ENCODE results near the gene AMOTL1.
"Not testable (repeated sequence)": the region's sequence is repeated elsewhere in the genome, so short reads cannot be mapped to it uniquely, and the experiment has no call there.

The AMOTL1 gene

DNA sequence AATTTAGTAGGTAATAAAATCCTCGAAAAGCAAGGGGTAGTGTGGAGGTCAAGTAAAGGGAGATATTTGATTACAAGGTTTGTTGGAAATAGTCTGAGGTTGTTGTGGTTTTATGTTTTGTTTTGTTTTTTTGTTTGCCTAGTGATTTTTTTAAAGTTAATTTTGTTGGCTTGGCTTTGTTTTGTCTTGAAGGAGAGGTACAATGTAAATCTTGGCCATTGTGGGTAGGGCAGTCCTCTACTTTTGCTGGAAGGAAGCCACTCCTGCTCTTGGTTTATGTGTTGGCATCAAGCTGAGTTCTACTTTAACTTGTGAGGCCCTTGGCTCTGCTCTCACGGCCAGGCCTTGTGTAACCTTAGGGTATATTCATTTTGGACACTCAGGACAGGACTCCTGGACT is 3.2 kb downstream of the AMOTL1 start:
- DNase-seq, result no peak

DNA sequence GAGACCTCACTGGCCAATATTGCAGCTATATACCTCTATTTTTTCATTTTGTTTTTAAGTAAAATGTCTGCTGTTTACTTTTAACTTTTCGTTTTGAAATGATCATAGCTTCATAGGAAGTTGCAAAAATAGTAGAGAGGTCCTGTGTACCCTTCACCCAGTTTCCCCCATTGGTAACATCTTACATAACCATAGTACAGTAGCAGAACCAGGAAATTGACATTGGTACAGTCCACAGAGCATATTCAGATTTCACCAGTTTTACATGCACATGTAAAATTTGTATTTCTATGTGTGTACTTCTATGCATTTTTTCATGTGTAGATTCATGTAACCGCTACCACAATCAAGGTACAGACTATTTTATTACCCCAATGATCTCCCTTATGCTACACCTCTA is 3.8 kb downstream of the AMOTL1 start:
- no peak for DNase-seq

DNA sequence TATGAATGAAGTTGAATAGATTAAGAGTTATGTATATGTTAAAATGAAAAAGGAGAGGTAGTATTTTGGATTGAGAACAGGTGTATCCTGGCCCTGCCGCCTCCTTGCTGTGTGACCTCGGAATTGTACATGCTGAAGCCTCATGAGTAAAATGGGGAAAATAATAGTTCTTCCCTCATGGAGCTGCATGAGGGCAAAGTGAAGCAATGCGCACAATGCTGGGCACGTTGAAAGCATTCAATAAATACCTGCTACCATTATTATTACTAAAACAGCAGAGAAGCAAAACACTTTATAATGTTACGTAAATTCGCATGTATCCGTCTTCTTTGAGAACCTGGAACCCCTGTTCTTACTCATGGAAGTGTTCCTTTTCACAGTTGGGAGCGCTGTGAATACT is 5.7 kb downstream of the AMOTL1 start:
- DNase-seq, result no peak

DNA sequence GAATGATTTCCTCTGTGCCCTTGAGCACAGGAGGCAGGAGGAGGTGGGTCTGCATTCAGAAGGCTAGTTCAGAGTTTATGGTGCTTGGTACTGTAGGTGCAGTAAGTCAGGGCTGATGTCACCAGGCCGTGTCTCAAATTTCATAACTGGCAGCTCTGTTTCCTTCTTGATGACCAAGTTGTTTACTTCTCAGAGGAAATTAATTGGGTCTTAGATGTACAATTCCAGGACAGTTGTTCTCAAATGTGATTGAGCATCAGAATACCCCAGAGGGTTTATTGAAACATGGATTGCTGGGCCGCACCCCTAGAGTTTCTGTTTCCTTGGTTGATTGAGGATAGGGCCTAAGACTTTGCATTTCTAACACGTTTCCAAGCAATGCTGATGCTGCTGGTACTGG is 6.2 kb downstream of the AMOTL1 start:
- no peak for DNase-seq

DNA sequence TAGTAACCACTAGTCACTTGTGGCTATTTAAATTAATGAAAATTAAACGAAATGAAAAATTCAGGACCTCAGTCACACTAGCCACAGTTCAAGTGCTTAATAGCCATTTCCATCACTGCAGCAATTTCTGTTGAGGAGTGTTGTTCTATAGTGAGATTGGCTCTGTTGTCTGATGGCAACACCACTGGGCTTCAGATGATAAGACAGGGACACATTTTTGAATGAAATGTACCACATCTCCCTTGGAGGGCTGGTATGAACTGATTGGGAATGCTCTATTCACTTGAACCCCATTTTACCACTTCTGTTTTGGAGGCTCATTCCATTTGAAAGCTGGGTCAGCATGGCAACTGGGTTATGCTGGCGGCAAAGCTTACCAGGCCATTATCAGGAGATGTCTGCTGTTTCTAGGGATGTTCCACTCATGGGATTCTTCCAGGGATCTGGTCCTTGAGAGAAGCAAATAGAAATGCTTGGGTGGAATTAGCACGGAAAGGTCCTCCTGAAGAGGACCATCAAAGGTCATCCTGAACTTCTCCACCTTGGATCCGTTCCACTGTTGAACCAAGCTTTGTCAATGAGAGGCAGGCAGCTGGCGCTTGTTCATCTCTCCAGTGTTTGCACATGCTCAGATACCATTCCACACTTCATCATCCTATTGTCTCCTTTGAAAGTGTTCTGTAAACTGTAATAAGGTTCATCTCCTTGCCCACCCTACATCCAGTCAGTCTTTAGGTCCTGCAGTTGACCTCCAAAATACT is 7.6 kb downstream of the AMOTL1 start:
- no peak for DNase-seq

DNA sequence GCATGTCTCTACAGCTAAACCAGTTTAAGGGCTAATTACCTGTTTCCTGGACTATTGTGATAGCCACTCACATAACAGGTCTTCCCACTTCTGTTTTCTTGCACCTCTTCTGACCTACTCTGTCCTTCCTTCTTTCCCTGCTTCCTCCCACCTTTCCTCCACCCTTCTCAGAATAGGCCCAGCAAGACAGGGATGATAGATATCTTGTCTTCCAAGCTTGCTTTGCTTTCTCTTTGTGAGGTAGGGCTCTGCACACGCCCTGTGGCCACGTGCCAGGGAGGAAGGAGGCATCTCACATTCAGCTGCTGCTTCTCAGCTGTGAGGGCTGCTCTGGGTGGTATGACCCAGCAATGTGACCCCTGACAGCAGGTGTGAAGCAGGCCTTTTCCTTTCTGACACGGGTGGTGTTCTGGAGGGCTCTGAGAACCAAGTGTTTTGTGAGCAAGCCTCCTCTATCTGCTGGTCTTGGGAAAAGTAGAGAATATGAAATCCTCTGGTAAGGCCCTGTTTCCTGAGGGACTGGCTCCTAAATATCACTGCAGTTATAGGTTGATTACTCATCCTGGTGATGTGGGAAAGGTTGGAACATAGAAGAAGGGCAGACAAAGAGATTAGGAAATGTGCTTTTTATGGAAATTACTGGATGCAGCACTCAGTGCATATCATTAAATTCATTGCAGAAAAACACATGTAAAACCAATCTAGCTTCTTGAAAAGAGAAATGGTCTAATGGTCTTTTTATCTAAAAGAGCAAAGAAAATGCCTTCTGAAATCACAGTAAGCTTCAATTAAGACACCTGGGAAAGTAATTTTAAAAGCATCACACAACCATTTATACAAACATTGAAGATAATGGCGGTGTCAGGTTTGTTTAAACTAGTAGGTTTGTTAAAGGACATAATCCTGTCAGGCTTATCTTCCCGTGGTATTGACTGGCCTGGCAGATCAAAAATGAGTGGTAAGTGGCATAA is 8.5 kb downstream of the AMOTL1 start:
- DNase-seq, result no peak

DNA sequence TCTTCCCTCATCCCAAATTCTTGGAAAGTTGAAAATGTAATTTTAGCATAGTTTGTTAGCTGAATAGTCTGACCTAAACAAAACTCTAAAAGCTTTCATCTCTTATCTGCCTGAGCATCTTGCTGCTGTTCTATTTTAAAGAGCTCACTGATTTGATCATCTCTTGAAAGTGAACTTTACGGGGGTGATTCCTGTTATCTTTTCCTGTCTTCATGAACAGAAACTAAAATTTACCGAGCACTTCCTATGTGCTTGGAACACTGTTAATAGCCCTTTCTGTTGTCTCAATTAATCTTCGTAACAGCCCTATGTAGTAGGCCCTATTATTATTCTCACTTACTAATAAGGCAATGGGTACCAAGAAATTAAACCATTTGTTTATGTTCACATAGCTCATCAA is 12.3 kb downstream of the AMOTL1 start:
- DNase-seq, result no peak

DNA sequence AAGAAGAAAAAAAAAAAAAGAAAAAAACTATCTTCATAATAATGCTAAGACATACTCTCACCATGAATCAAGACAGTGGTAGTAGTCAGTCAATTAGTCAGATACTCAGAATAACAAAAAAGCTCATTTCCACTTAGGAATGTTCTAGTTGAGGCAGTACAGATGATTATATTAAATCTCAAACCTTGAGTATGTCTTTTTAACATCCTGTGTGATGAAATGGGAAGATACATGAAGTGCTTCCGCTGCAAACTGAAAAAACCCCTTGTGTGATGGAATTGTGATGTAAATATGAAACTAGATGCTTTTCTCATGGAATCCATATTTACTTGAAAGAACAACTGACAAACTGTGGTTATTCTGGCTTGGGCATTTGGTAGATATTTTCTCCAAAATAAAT is 13.7 kb downstream of the AMOTL1 start:
- no peak for DNase-seq

DNA sequence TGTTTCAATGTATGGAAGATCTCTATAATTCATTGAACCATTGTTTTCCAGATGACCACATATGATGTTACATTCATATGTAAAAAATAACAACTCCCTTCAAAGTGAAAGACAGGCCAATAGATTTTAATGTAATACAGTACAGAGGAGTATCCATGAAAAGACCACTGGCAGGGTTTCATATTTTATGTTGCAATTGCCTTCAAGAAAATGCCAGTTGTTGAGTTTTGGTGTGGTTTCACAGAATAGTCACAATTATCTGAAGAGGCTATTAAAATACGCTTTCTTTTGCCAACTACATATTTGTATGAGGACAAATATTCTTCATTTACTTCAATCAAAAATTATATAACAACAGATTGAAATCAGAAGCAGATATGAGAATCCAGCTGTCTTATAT is 14.3 kb downstream of the AMOTL1 start:
- DNase-seq, result no peak

DNA sequence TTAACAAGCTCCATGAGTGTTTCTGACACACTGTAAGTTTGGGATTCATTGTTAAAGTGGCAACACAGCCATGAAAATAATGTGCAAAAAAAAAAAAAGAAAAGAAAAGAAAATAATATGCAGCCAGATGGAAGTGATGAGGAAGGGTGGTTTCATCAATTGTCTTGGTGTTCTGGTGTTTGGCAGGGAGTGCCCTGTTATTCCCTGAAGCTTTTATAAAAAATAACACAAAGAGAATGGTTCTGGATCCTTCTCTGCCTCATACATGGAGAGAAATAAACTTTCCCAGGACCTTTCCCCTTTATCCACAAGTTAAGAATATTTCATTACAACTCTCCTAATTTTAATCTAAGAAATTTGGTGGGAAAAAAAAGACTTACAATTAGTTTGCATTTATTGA is 16.7 kb downstream of the AMOTL1 start:
- no peak for DNase-seq

DNA sequence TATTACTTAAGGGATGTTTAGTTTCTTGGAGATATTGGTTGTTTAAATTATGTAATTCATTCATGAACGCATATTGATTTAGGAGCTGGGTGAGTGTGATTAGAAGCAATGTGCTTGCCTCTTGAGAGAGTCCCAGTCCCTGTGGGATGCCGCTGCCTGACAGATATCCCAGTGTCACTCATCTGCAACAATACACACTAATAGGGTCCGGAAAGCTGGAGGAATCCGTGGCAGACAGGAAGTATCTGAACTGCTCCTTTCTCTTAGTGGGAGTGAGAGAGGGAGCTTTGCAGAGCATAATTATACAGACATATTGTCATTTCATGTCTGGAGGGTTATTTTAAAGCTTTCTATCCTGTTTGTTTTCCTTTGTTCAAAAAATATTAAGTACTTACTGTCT is 17.4 kb downstream of the AMOTL1 start:
- no peak for DNase-seq

DNA sequence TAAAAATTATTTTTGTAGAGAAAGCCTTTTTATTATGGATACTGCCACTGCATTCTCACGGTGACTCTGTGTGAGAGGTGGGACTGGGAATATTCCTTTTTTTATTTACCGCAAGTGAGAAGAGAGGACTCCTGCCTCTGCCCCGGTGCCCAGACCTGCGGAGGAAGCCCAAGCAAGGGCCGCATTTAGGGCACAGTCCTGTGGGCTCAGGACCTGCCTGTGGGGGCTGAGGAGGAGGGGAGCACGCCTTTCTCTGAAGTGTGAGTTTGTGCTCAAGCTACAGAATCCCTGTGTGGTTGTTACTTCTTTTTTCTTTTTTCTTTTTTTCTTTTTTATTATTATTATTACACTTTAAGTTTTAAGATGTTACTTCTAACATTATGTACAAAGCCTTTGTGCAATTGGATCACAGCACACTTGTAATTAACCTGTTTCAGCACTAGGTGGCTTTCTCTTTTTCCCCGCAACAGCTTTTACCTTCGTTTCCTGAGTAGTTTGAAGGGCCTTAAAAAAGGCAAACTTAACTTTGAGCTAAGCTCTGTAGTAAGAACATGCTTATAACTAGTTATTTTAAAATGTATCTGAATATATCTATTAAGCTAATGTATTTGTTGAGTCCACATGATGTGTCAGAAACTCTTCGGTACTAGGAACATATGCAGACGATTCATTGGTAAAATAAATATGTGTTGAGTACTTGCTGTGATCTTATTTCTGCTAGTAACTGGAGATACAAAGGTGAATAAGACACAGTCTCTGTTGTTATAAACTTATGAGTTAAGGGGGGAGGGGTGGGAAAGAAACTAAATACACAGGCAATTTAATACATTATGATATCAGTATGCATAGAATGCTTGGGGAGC is 18.3 kb downstream of the AMOTL1 start:
- DNase-seq, result no peak

DNA sequence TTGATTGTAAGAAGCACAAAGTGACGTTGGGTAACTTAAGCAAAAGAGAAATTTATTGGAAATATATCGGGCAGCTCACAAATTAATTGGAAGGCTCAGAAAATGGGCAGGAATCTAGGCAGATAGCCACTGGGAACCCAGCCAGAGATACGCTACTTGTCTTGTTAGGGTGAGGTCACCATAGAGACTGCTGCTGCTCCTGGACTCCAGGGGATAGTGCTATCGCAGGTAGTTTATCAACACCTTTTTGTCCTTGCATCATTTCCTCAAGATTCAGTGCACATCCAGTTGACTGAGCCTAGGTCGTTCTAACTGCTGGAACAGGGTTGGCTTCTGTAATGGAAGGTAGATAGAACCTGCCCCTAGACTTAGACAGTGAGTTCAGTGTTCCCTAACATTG is 19.6 kb downstream of the AMOTL1 start:
- DNase-seq, result no peak

DNA sequence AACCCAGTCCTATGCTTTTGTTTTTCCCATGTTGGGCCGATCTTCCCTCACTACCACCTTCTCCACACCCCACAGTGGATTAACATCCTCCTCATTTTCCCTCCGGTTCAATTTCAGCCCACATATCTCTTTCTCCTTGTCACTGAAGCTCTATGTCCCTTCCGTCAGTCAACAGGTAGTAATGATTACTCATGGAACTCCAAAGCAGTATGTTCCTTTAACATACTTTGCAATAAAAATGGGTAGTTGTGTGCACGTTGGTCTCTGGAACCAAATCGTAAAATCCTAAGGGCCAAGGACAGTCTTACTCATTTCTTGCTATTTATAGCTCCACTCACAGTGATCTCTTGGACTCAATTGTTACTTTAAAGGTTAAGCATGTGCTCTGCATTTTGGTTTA is 20.2 kb downstream of the AMOTL1 start:
- no peak for DNase-seq

DNA sequence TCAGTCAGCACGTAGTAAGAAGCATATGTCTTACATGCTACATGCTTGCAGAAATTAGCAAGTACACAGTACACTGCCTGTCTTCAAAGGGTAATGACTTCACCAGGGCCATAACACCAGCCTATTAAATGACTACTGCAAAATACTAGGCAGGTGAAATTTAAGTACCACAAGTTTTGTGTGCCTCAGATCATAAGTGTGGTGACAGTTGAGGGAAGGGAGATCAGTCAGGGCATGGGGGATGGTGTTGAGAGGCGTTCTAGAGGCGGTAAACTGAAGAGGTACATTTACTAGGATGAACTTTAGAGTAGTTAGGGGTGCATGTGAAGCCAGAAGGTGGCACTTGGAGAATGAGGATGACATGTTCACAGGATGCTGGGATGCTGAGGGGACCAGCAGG is 22.0 kb downstream of the AMOTL1 start:
- DNase-seq, result no peak

DNA sequence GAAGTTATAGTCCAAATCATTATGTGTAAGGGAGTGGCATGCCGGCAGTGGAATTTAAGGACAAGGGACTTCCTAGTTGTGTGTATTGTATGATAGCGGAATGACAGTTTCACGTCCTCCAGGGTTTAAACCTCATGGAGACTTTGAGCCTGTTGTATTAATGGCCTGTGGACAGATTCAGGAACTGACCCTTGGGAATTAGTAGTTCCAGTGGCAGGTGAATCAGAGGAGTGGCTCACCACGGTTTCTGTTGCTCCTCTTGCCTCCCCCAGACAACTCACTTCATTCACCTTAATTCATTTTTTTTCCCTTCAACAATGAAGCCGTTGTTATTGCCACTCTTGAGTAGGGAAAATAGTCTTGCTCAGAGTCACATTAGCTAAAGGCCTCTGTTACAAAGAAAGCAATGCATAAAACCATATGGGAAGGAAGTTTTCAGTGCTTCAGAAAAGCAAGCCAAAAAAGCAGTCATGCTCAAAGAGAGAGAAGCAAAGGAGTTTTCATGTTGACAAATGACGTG is 22.6 kb downstream of the AMOTL1 start:
- DNase-seq, result no peak

DNA sequence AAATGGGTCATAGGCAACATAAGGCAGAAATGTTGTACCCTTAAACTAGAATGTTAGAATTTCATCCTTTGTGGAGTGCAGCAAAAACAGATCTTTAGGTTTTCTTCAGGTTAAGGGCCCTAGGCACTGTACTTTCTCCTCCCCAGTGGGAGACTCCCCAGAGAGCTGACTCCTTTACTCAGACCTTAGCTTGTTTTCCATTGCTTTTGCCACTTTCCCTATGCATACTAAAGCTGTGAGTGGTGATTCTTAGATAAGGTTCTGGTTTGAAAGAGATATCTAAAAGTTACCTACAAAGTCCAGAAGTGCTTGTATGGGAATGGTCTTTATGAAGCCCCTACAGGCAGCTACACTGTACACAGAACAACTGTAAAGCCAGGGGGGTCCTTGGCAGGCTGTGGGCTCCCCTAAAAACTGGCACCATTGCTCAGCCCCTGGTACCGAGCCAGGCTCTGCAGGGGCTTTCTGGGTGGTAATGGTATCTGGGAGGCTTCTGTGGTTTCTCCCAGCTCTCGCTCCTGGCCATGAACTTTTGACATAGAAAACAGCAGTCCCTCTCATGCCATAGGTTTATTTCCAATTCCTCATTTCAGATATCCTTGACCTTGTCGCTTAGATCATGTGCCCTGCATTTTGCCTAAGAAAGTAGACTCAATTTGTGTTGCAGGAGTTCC is 23.2 kb downstream of the AMOTL1 start:
- DNase-seq, result no peak

DNA sequence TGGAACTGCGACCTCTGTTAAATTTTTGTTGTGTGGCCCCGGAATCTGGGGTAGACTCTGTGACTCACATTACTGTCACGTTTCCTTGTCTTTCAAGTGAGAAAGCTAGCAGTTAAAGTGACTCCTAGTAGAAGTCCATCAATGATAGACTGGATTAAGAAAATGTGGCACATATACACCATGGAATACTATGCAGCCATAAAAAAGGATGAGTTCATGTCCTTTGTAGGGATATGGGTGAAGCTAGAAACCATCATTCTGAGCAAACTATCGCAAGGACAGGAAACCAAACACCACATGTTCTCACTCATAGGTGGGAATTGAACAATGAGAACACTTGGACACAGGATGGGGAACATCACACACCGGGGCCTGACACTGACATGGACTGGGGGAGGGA is 23.8 kb downstream of the AMOTL1 start:
- not testable (repeated sequence) for DNase-seq

DNA sequence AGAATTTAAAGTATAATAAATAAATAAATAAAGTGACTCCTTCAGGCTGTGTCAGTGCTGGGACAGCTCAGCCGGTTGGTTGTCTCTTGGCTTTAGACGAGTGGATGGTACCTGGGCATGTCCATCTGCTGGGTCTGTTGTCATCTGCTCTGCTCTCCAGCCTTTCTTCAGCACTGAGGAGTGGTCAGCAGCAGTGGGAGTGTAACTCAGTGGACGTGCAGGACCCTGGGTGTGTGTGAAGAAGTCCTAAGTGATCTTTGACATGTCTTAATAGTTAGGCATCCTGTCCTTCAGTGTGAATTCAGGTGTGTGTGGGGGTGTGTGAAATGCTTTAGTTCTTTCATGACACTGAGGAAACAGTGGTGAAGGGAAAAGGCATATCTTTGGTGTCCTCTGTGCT is 24.3 kb downstream of the AMOTL1 start:
- DNase-seq, result no peak

DNA sequence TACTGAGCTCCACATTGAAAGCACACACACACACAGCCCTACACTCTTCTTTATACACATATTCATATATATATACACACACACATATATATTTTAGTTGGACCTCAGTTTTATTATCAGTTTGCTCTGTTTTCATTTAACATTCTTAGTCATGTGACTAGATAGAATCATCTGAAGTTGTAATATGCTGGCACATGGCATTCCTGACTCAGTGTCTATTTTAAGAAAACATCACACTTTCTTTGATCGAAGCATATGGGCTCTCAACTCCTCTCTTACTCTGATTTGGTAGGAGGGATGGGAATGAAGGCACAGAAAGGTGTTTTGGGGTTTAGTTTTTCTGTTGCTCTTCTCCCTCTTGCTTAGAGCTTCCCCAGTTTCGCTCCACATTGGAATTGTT is 24.8 kb downstream of the AMOTL1 start:
- no peak for DNase-seq

DNA sequence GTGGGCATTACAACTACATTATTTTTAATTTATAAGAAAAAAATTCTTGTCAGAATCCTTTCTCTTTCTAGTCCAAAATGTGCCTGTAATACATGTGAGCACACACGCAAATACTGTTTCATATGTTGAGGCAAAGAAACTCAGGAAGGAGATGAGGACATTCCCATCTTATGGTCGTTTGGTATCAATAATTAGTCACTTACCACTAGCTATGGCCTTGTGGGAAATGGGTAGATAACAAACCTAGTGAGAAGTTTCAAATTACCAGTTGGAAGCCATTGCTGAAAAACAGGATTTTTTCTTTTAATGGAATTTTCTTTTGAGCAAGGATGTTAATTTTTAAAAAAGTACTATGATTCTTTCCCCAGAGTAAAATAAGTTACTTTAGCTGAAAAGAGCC is 25.7 kb downstream of the AMOTL1 start:
- no peak for DNase-seq

All from activated CD4-positive, CD25-positive, alpha-beta regulatory T cell (primary cell).